Fibroblast of the aortic adventitia (primary cell): Measurements from ENCODE around the gene MIPOL1. TPM values are rescaled to one million over a fixed set of nuclear protein-coding genes. Genes with fewer than 3 reads are reported as not detected.
"Not testable (repeated sequence)": the region's sequence is repeated elsewhere in the genome, so short reads cannot be mapped to it uniquely, and the experiment has no call there.

ENCODE experiments used
- DNase-seq: peaks from one replicate; pipeline ENCODE4 v3.0.0-alpha.2; 2010; ENCODE audit warnings: low read depth
- H3K4me3 ChIP-seq: 2 replicates; pipeline ENCODE4 v1.5.1; 2011; ENCODE audit warnings: low read depth, mild to moderate bottlenecking, control low read depth, low read length, moderate library complexity
- total RNA-seq: library from RNA; depleted of rRNA; stranded (reverse); fragments of >200 nt; gene quantifications from 2 replicates; pipeline ENCODE4 v1.2.3, GENCODE V29; 2012; ENCODE audit warnings: low replicate concordance
- TF ChIP-seq, protein P1 (sequence below): IDR thresholded peaks from 2 replicates; pipeline ENCODE4 v1.5.1; 2011; ENCODE audit warnings: mild to moderate bottlenecking, low read length, control low read depth, inconsistent platforms; ENCODE audit not compliant: insufficient read depth

MIPOL1 gene, protein sequence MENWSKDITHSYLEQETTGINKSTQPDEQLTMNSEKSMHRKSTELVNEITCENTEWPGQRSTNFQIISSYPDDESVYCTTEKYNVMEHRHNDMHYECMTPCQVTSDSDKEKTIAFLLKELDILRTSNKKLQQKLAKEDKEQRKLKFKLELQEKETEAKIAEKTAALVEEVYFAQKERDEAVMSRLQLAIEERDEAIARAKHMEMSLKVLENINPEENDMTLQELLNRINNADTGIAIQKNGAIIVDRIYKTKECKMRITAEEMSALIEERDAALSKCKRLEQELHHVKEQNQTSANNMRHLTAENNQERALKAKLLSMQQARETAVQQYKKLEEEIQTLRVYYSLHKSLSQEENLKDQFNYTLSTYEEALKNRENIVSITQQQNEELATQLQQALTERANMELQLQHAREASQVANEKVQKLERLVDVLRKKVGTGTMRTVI
- 12.5 and 32.1 TPM in 2 replicates for total RNA-seq

DNA sequence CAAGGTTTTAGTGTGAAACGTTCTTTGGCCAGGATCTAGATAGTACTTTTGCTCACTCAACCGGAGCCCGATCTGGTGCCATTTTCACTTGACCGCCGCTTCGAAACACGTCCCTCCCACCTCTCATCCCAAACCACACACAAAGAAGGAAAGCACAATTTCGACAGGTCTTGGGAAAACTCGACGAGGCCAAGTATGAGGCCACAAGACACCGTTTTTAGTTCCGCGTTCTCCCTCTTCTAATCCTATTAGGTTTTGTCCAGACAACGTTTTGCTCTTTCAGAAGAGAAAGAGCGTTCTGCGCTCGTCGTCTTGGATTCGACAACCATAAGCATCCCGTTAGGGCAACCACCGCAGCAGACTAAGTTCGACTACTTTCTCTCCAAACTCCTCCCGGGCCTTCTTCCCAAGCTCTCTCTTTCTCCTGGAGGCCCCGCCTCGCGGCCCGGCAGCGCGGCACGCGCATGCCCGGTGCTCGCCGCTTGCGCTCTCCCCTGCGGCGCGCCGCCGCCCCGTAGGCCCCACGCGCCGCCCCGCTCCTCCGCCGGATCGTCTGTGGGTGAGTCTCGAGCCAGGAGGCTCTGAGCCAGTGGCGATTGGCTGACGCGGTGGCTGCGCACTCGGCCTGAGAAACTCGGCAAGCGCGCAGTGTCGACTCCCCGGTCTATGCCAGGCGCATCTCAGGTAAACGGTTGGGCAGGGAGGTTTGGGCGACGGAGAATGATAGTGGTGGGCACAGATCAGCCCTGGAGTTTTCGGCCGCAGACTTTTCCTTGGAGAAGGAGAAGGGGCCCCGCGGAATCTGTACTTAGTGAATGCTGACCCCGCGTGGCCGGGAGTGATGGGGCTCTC is at the start of gene MIPOL1:
Gene MIPOL1, plus strand, starts transcription at position 517 of the 852 bp plus-strand sequence. CDS start 49,952 bp downstream, outside the sequence.
- TF ChIP-seq, protein P1, sequence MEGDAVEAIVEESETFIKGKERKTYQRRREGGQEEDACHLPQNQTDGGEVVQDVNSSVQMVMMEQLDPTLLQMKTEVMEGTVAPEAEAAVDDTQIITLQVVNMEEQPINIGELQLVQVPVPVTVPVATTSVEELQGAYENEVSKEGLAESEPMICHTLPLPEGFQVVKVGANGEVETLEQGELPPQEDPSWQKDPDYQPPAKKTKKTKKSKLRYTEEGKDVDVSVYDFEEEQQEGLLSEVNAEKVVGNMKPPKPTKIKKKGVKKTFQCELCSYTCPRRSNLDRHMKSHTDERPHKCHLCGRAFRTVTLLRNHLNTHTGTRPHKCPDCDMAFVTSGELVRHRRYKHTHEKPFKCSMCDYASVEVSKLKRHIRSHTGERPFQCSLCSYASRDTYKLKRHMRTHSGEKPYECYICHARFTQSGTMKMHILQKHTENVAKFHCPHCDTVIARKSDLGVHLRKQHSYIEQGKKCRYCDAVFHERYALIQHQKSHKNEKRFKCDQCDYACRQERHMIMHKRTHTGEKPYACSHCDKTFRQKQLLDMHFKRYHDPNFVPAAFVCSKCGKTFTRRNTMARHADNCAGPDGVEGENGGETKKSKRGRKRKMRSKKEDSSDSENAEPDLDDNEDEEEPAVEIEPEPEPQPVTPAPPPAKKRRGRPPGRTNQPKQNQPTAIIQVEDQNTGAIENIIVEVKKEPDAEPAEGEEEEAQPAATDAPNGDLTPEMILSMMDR = peak; percentile 35
- DNase-seq = peak; percentile 86
- peak within 1 kb of the TSS; percentile 83 for H3K4me3 ChIP-seq

DNA sequence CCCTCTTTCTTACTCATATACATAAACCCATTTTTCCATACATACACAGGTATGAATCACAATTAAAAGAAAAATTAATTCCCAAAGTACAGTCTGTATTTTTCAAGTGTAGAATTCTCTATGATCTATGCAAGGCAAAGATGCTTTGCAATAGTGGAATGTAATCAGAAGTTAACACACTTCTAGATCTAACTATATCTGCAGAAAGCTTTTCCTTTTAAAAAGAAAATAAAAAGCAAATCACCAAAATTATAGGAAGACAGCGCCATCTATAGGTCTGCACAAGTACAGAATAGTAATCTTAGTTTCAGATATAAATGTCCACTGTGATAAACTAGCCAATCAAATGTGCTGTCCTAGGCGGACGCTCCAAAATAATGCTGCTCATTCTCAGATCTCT is 47.3 kb upstream of the MIPOL1 start:
- H3K4me3 ChIP-seq = no peak overlapping the region
- DNase-seq = peak; percentile 69
- TF ChIP-seq, protein P1 = peak; percentile 74

DNA sequence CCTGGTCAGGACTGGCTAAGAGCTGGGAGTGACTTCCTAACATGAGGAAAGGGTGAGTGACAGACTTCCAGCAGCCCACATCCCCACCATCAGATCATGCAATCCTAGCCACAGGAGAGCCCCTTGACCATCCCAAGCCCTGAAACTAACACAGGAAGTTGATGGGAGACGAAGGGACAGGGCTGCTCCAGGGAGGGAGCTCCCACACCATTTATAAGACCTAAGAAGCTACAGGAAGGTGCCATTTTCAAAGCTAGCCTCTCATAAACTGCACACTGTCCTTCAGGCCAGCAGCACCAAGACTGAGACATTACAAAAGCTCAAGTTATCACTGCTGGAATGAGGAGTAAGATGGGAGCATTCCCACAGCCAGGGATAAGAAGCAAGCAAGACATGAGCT is 44.7 kb upstream of the MIPOL1 start:
- TF ChIP-seq, protein P1 = no peak
- no peak overlapping the region for H3K4me3 ChIP-seq
- no peak for DNase-seq

DNA sequence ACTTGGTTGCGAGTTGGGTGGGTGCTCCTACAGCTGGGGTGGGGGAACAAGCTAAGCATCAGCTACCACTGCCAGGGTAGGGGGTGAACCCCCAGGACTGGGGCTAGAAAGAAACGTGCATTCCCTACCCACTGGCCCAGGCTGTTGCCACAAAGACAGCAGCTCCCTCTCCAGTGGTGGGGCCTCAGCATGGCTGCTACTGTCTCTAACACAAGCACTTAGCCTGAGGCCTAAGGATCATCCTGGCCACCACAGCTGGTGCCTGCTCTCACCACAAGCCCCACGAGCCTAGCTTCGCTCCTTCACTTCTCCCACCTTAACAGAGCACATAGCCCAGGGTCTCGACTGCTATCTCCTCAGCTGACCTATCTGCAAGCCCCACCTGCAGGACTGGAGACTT is 44.3 kb upstream of the MIPOL1 start:
- TF ChIP-seq, protein P1 = no peak

DNA sequence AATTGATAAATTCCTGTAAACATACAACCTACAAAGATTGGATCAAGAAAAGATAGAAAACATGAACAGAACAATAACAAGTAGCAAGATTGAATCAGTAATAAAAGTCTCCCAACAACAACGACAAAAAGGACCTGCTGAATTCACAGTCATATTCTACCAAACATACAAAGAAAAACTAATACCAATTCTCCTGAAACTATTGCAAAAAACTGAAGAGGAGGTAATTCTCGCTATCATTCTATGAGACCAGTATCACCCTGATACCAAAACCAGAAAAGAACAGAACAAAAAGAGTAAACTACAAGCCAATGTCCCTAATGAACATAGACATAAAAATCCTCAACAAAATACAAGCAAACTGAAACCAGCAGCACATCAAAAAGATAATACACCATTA is 39.8 kb upstream of the MIPOL1 start:
- H3K4me3 ChIP-seq = no peak overlapping the region
- DNase-seq = no peak
- TF ChIP-seq, protein P1 = no peak

More for the DNA sequence above, 44.3 kb upstream of the MIPOL1 start:
- DNase-seq = no peak
- H3K4me3 ChIP-seq = no peak overlapping the region

DNA sequence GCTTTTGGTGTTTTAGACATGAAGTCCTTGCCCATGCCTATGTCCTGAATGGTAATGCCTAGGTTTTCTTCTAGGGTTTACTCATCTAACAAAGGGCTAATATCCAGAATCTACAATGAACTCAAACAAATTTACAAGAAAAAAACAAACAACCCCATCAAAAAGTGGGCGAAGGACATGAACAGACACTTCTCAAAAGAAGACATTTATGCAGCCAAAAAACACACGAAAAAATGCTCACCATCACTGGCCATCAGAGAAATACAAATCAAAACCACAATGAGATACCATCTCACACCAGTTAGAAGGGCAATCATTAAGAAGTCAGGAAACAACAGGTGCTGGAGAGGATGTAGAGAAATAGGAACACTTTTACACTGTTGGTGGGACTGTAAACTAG is 35.4 kb upstream of the MIPOL1 start:
- H3K4me3 ChIP-seq, DNase-seq: not testable (repeated sequence)

DNA sequence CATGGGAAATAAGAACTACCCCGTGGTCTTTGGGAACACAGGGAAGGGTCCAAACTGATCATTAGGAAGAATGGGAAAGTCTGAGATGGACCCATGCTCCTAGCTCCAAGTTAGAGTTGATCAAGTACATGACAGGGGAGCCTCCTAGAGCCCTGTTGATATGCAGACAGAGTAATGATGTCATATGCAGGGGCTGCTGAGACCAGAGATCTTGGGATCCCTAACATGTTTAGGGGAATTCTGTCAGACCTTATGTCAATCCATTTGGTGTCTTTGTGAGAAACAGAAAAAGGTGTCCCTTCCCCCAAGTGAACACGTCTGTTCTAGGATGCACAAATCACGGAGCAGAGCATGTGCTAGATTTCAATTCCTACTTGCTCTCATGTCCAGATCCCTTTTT is 31.9 kb upstream of the MIPOL1 start:
- TF ChIP-seq, protein P1 = no peak
- H3K4me3 ChIP-seq = no peak overlapping the region
- no peak for DNase-seq
